ENCODE data around the gene DNAH17.

- TF ChIP-seq CTCF (IDR thresholded peaks at IDR 0.05; ENCODE audit: control extremely low read depth in 1 of 3, insufficient read depth in 1 of 3, low read depth in 1 of 3, low read length in 3 of 3) = peak in 2 of 3 experiments; percentile 20 to 21; a peak in 1 of 4 replicates
- no peak for TF ChIP-seq POLR2A (IDR thresholded peaks at IDR 0.05; ENCODE audit: control extremely low read depth in 1 of 2, low read depth in 2 of 2, low read length in 2 of 2)
- no peak for TF ChIP-seq SAP30 (IDR thresholded peaks at IDR 0.05; ENCODE audit: insufficient read depth, insufficient replicate concordance, low read length)
- no peak for TF ChIP-seq HDAC2 (IDR thresholded peaks at IDR 0.05; ENCODE audit: borderline replicate concordance in 1 of 2, low read depth in 2 of 2, low read length in 2 of 2)
- TF ChIP-seq SRF (IDR thresholded peaks at IDR 0.05; ENCODE audit: low read depth, low read length) = no peak
- TF ChIP-seq EP300 (IDR thresholded peaks at IDR 0.05; ENCODE audit: borderline replicate concordance in 1 of 2, low read depth in 2 of 2, low read length in 2 of 2) = no peak
- TF ChIP-seq POLR2AphosphoS5 (IDR thresholded peaks at IDR 0.05; ENCODE audit: low read depth, low read length) = no peak
- TF ChIP-seq ATF2 (IDR thresholded peaks at IDR 0.05; ENCODE audit: low read length) = no peak
- TF ChIP-seq ZNF274 (IDR thresholded peaks at IDR 0.05; ENCODE audit: borderline replicate concordance, extremely low read depth, low read length) = no peak
- TF ChIP-seq CHD7 (IDR thresholded peaks at IDR 0.05; ENCODE audit: insufficient replicate concordance, low read length) = no peak
These were observed 84.9 kb downstream of the DNAH17 start for GRCh38 chr17:78492116-78492799.
